Erythroblast (primary cell): Measurements from ENCODE around the gene HNRNPU.

Experiments
- GATA1 ChIP-seq: IDR thresholded peaks from 2 replicates; pipeline ENCODE4 v1.6.1; 2011; ENCODE audit warnings: low read depth, mild to moderate bottlenecking, control low read depth, low read length, moderate library complexity
- POLR2A ChIP-seq: IDR thresholded peaks from 2 replicates; pipeline ENCODE4 v1.6.1; 2011; ENCODE audit warnings: mild to moderate bottlenecking, low read length

DNA sequence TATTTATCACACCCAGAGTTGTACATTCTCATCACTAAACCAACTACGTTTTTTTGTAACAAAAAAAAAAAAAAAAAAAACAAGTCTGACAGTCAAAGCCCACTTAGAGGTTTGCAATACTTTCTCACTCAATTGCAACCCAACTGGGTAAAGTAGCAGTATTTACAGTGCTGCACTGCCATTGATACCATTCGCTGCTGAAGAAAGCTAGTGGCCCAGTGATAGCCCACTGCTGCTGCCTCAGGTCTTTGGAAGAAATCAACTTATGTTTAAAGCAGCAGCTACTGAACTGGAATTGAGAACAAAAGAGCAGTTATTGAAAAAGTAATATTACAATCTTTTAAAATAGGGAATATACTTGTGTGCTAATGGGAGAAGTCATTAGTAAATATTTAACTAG lies 2.7 kb downstream of the HNRNPU start:
- no peak for TF ChIP-seq POLR2A
- no peak for TF ChIP-seq GATA1
